ENCODE data around the gene HDHD5. TPM values are rescaled to one million over a fixed set of nuclear protein-coding genes. Genes with fewer than 3 reads are reported as not detected.
A peak's percentile ranks its signal among the peaks of the same experiment; 100 is the strongest.

The HDHD5 gene
- total and polyA plus RNA-seq, 10 of the 15 experiments (the other 5 are each of a cell fraction or from before 2014, with no cell fraction given): 1.7 to 68.0 (median 49.9) TPM

DNA sequence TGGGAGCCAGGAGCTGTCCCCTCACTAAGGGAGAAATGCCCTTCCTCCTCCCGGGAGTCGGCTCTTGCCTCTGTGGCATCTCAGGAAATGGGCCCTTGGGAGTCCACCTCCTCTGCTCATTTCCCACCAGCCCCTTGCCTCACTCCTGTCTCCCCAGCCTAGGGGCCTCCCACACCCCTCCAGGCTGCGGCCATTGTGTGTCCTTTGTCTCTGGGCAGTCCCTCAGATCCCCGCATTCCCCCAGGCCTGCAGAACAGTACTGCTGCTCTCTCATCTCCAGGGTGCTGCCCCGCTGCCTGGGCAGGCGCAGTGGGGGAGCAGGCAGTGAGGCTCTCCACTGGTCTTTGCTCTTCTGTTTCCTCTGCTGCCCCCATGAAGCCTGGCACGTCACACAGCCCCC is 35.1 kb upstream of the HDHD5 start (continued):
- no peak for TF ChIP-seq STAT3 (IDR thresholded peaks at IDR 0.05; ENCODE audit: low read depth, low read length)

DNA sequence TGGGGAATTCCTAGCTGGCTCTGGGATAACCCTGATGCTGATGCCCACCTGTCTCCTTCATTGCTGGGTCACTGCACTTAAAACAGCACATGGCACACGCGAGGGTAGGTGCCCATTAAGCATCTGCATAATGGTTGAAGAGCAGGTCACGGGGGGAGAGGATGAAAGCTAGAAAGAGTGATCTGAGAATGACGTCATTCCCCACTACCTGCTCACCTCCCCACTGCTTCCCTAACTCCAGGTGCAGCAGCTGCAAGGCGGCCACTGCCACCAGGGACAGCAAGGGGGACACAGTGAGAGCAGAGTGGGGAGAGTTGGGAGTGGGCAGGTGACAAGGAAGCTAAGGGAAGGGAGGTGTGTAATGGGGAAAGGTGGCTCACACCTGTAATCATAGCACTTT is 33.1 kb upstream of the HDHD5 start:
- SMC1A ChIA-PET (ENCODE audit: uncharacterized antibody, unreplicated experiment): interaction anchor here (0.9 to 1.8 kb wide), 2 partner anchors 13 to 20 kb away, joined by 3 to 6 read pairs; no protein-coding TSS in a partner anchor
- H3K4me3 ChIP-seq: no peak overlapping the region
- H3K79me2 ChIP-seq (ENCODE audit: control insufficient read depth, insufficient read depth, low read length): no peaks in the 10 kb centered on the region
- no TSS peak for BruUV-seq (replicated peaks)
- DNase-seq (ENCODE audit: low read depth, low spot score) (no peak), ATAC-seq (no peak), FAIRE-seq (no peak)
- H3K9ac ChIP-seq (ENCODE audit: control insufficient read depth, insufficient read depth, low read length): no peak overlapping the region
- no peaks in the 10 kb centered on the region for H3K27me3 ChIP-seq (replicated peaks in 1 of 2; ENCODE audit: control insufficient read depth in 2 of 2, insufficient read depth in 2 of 2, low read length in 1 of 2)
- no peak overlapping the region for H3K27ac ChIP-seq (ENCODE audit: control insufficient read depth, insufficient read depth)
- 77% methylated on average over 5 of the region's 5 CpGs for WGBS (ENCODE audit: insufficient coverage, insufficient replicate concordance, low lambda C conversion rate, missing lambda C conversion rate)
- RAD21 ChIA-PET (ENCODE audit: unreplicated experiment): no interaction called here
- H3K9me3 ChIP-seq (replicated peaks; ENCODE audit: control insufficient read depth, insufficient read depth, low read length): no peaks in the 10 kb centered on the region
- CTCF ChIA-PET: interaction anchor here (0.5 to 1.8 kb wide), 5 partner anchors 13 to 331 kb away, joined by 3 to 6 read pairs (median 4); no protein-coding TSS in a partner anchor
- H3K4me1 ChIP-seq (ENCODE audit: control insufficient read depth, insufficient read depth, low read length): no peaks in the 10 kb centered on the region
- no peaks in the 10 kb centered on the region for H4K20me1 ChIP-seq (ENCODE audit: control insufficient read depth, insufficient read depth)
- no peak overlapping the region for H3K4me2 ChIP-seq (ENCODE audit: control insufficient read depth, insufficient read depth)
- peak; percentile 53 for TF ChIP-seq ATF7 (IDR thresholded peaks at IDR 0.05; ENCODE audit: low read depth)
- no peak for TF ChIP-seq NR2F1 (conservative IDR thresholded peaks at IDR 0.05)
- POLR2A ChIA-PET: no interaction called here
- in situ Hi-C loops (cut with MboI) (no loop called here), intact Hi-C loops (cut with micrococcal nuclease; ENCODE audit: unreplicated experiment) (no loop called here)
- no peaks in the 10 kb centered on the region; a peak in 1 of 4 replicates for H3K36me3 ChIP-seq (ENCODE audit: control insufficient read depth in 2 of 2, insufficient read depth in 2 of 2, low read length in 1 of 2)
- no peak overlapping the region for H2AFZ ChIP-seq (ENCODE audit: control insufficient read depth, low read depth, low read length)

GRCh38 chr22:17191163-17191784 is 32.2 kb upstream of the HDHD5 start:
- no peak overlapping the region for H3K4me2 ChIP-seq (ENCODE audit: control insufficient read depth, insufficient read depth)
- in situ Hi-C loops (cut with MboI): no loop called here
- RAD21 ChIA-PET (ENCODE audit: unreplicated experiment): no interaction called here

More at GRCh38 chr22:17191163-17191784, 32.2 kb upstream of the HDHD5 start:
- Histone ChIP-seq H3K79me2 (ENCODE audit: control insufficient read depth, insufficient read depth, low read length) (no peaks in the 10 kb centered on the region), H3K4me3 (no peak overlapping the region), H2AFZ (ENCODE audit: control insufficient read depth, low read depth, low read length) (no peak overlapping the region), H3K36me3 (ENCODE audit: control insufficient read depth in 2 of 2, insufficient read depth in 2 of 2, low read length in 1 of 2) (no peaks in the 10 kb centered on the region; a peak in 1 of 4 replicates), H4K20me1 (ENCODE audit: control insufficient read depth, insufficient read depth) (no peaks in the 10 kb centered on the region), H3K27ac (ENCODE audit: control insufficient read depth, insufficient read depth) (no peak overlapping the region), H3K4me1 (ENCODE audit: control insufficient read depth, insufficient read depth, low read length) (no peaks in the 10 kb centered on the region), H3K9ac (ENCODE audit: control insufficient read depth, insufficient read depth, low read length) (no peak overlapping the region), H3K9me3 (replicated peaks; ENCODE audit: control insufficient read depth, insufficient read depth, low read length) (no peaks in the 10 kb centered on the region), H3K27me3 (replicated peaks in 1 of 2; ENCODE audit: control insufficient read depth in 2 of 2, insufficient read depth in 2 of 2, low read length in 1 of 2) (no peaks in the 10 kb centered on the region)
- TF ChIP-seq ZBTB4 (CRISPR knock-in tag; IDR thresholded peaks at IDR 0.05): no peak
- TF ChIP-seq ZNF384 (IDR thresholded peaks at IDR 0.05; ENCODE audit: borderline replicate concordance, low read depth, low read length): no peak
- SMC1A ChIA-PET (ENCODE audit: uncharacterized antibody, unreplicated experiment): interaction anchor here (0.9 to 1.8 kb wide), 2 partner anchors 14 to 19 kb away, joined by 3 to 6 read pairs; no protein-coding TSS in a partner anchor
- CTCF ChIA-PET: interaction anchor here (1.0 to 1.8 kb wide), 3 partner anchors 14 to 19 kb away, joined by 3 to 6 read pairs (median 4); no protein-coding TSS in a partner anchor
- no TSS peak for BruUV-seq (replicated peaks)
- FAIRE-seq (no peak), ATAC-seq (no peak), DNase-seq (ENCODE audit: low read depth, low spot score) (no peak)
- POLR2A ChIA-PET: interaction anchor here (0.8 kb wide), 1 partner anchor 11 kb away, joined by 3 read pairs; no protein-coding TSS in a partner anchor
- intact Hi-C loops (cut with micrococcal nuclease; ENCODE audit: unreplicated experiment): no loop called here
- 70% methylated on average over 12 of the region's 12 CpGs for WGBS (ENCODE audit: insufficient coverage, insufficient replicate concordance, low lambda C conversion rate, missing lambda C conversion rate)
